GM18868 (cell line): ENCODE measurements around the gene TECPR1.

Experiments used
- ATAC-seq: cut with Tn5 transposase; IDR thresholded peaks from one replicate; pipeline ENCODE4 v1.9.1; 2021; ENCODE audit warnings: mild to moderate bottlenecking, moderate library complexity; ENCODE audit not compliant: unreplicated experiment

TECPR1 gene

GRCh38 chr7:98251601-98252424, at the start of gene TECPR1:
Gene TECPR1 (minus strand): TSS chr7:98252232. CDS start chr7:98246146, 6,086 bp downstream.
- peak; percentile 97 for ATAC-seq

GRCh38 chr7:98300595-98301372, 48.8 kb upstream of the TECPR1 start:
- no peak for ATAC-seq

GRCh38 chr7:98297626-98298286, 45.7 kb upstream of the TECPR1 start:
- no peak for ATAC-seq

GRCh38 chr7:98296833-98297232, 44.8 kb upstream of the TECPR1 start:
- no peak for ATAC-seq

GRCh38 chr7:98295467-98296192, 43.6 kb upstream of the TECPR1 start:
- no peak for ATAC-seq

GRCh38 chr7:98294798-98295382, 42.9 kb upstream of the TECPR1 start:
- peak; percentile 78 for ATAC-seq

- ATAC-seq = no peak
These were observed 42.3 kb upstream of the TECPR1 start for GRCh38 chr7:98294326-98294725.

- no peak for ATAC-seq
These were observed 41.7 kb upstream of the TECPR1 start for GRCh38 chr7:98293746-98294145.

GRCh38 chr7:98293265-98293664, 41.2 kb upstream of the TECPR1 start:
- ATAC-seq = no peak

- no peak for ATAC-seq
These were observed 39.7 kb upstream of the TECPR1 start for GRCh38 chr7:98291717-98292116.

GRCh38 chr7:98289333-98289875, 37.4 kb upstream of the TECPR1 start:
- no peak for ATAC-seq

GRCh38 chr7:98288064-98288823, 36.2 kb upstream of the TECPR1 start:
- ATAC-seq = no peak

GRCh38 chr7:98287486-98287959, 35.5 kb upstream of the TECPR1 start:
- ATAC-seq = no peak

- ATAC-seq = no peak
These were observed 34.9 kb upstream of the TECPR1 start for GRCh38 chr7:98286701-98287485.

GRCh38 chr7:98286093-98286539, 34.1 kb upstream of the TECPR1 start:
- ATAC-seq = no peak

GRCh38 chr7:98285157-98286092, 33.4 kb upstream of the TECPR1 start:
- no peak for ATAC-seq

GRCh38 chr7:98284335-98285036, 32.5 kb upstream of the TECPR1 start:
- no peak for ATAC-seq
